Testis (tissue), 3 donors: Measurements from ENCODE around the gene EHBP1L1. TPM values are rescaled to one million over a fixed set of nuclear protein-coding genes. Genes with fewer than 3 reads are reported as not detected.

Experiments
- DNase-seq: peaks from one replicate; pipeline ENCODE4 v3.0.0-alpha.2; 2019
- H3K27ac ChIP-seq, 2 donors: fragments of 200-600 bp; sonication (generic); one replicate each; pipeline ENCODE4 v1.5.1; 2019
- H3K27me3 ChIP-seq: fragments of 200-600 bp; sonication (generic); one replicate; pipeline ENCODE4 v1.5.1; 2019
- H3K36me3 ChIP-seq: fragments of 200-600 bp; sonication (generic); one replicate; pipeline ENCODE4 v1.5.1; 2017; ENCODE audit warnings: low read depth; ENCODE audit errors: missing control alignments
- H3K4me1 ChIP-seq: fragments of 200-600 bp; sonication (generic); one replicate; pipeline ENCODE4 v1.5.1; 2019
- H3K4me3 ChIP-seq, 2 donors: fragments of 200-600 bp; sonication (generic); one replicate each; pipeline ENCODE4 v1.5.1; 2017 to 2019
- H3K9me3 ChIP-seq: fragments of 200-600 bp; sonication (generic); one replicate; pipeline ENCODE4 v1.5.1; 2017
- POLR2A ChIP-seq: fragments of 450-650 bp; IDR thresholded peaks from one replicate; pipeline ENCODE4 v1.6.1; 2017; ENCODE audit warnings: antibody characterized with exemption, mild to moderate bottlenecking, moderate library complexity
- WGBS, 2 donors: methylation state at CpG; one replicate each; pipeline ENCODE4 v1.1.5; 2018; 5-methylcytosine and 5-hydroxymethylcytosine counted together
- intact Hi-C: fragments of 100-400 bp; cut with DNase I; formaldehyde crosslinking; loops from one replicate; pipeline ENCODE4 v1.15.1; 2023; ENCODE audit warnings: low total_unique reads
- polyA plus RNA-seq: library from polyadenylated mRNA; stranded (reverse); fragments of 350-450 nt; fragmentation: Illumina TruSeq; extraction: RNeasy Lipid Tissue Mini Kit (QIAGEN cat#74804); gene quantifications from one replicate; pipeline ENCODE4 v1.2.3, GENCODE V29; 2014; ENCODE audit warnings: low read depth, low replicate concordance; ENCODE audit not compliant: insufficient read depth
- total RNA-seq, 2 donors: library from RNA; depleted of rRNA; stranded (reverse); fragments of >200 nt; gene quantifications; one replicate each; pipeline ENCODE4 v1.2.3, GENCODE V29; 2016
- TF ChIP-seq, protein P1 (sequence below), 3 experiments: fragments of 450-650 bp in 2 of 3; fragments of 200-600 bp in 1 of 3; sonication (generic) in 1 of 3; IDR thresholded peaks; one replicate each; pipeline ENCODE4 v1.5.1; 2016 to 2019; ENCODE audit warnings: antibody characterized with exemption in 3 of 3, mild to moderate bottlenecking in 2 of 3, moderate library complexity in 1 of 3

The EHBP1L1 gene
- total and polyA plus RNA-seq, 3 donors from 2014 or later: 20.5 to 66.8 (median 51.0) TPM

DNA sequence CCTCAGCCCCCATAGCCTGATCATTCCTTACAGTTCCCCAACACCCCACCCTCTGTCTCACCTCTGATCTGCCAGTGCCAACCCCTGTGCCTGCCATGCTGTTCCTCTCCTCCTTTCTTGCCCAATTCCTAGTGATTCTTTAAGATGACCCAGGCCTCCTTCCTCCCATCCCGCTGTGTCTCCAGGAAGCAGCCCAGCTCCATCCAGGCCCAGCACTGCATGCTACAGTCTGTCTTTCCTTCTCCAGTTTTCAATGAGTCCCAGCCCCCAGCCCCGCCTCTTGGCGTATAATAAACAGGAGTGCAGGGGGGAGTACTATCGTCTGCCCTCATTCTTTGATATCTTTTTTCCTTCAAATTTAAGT lies 30.0 kb upstream of the EHBP1L1 start:
- Histone ChIP-seq H3K9me3 (no peaks in the 10 kb centered on the region), H3K27ac (no peak overlapping the region), H3K4me3 (peak overlapping the region in 1 of 2 donors; percentile 48), H3K27me3 (no peaks in the 10 kb centered on the region), H3K36me3 (no peaks in the 10 kb centered on the region), H3K4me1 (peaks cover 7% of the 10 kb centered on the region)
- intact Hi-C loops: no loop called here
- WGBS, 2 donors: 55 to 68% methylated on average over 4 of the region's 4 CpGs
- no peak for TF ChIP-seq POLR2A
- TF ChIP-seq, protein P1, sequence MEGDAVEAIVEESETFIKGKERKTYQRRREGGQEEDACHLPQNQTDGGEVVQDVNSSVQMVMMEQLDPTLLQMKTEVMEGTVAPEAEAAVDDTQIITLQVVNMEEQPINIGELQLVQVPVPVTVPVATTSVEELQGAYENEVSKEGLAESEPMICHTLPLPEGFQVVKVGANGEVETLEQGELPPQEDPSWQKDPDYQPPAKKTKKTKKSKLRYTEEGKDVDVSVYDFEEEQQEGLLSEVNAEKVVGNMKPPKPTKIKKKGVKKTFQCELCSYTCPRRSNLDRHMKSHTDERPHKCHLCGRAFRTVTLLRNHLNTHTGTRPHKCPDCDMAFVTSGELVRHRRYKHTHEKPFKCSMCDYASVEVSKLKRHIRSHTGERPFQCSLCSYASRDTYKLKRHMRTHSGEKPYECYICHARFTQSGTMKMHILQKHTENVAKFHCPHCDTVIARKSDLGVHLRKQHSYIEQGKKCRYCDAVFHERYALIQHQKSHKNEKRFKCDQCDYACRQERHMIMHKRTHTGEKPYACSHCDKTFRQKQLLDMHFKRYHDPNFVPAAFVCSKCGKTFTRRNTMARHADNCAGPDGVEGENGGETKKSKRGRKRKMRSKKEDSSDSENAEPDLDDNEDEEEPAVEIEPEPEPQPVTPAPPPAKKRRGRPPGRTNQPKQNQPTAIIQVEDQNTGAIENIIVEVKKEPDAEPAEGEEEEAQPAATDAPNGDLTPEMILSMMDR (IDR thresholded peaks at IDR 0.05): no peak
- DNase-seq: no peak

DNA sequence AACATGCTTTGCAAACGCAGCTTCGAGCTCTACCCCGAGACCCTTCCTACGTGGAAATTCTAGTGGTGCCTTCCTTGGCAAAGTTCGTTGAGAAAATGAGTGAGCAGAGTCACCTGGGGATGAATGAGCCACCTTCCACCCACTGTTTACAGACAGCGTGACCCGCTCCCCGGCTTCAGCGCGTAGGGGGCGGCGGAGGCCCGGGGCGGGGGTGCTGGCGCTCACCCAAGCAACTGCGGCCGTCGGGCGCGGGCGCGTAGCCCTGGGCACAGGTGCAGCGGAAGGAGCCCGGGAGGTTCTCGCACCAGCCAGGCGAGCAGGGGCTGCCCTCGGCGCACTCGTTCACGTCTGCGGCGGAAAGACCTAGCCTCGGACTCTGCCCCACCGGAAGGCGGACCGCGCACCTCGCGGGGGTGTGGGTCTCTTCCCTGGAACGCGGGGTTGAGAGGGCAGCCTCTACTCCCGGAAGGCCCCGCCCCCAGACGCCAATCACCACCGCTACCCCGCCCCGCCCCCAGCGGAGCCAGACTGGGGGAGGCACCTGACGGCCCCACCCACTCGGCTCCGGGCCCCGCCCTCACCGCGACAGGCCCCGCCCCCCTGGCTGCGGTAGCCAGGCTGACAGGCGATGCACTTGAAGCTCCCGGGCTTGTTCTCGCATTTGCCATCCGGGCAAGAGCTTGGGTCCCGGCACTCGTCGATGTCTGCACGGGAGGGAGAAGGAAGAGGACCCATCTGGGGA lies 29.5 kb upstream of the EHBP1L1 start:
- H3K27me3 ChIP-seq: no peaks in the 10 kb centered on the region
- H3K4me1 ChIP-seq: peaks cover 2% of the 10 kb centered on the region
- TF ChIP-seq, protein P1 (IDR thresholded peaks at IDR 0.05): no peak
- no peak for TF ChIP-seq POLR2A
- H3K9me3 ChIP-seq: no peaks in the 10 kb centered on the region
- H3K27ac ChIP-seq: no peak overlapping the region
- intact Hi-C loops: no loop called here
- peak; percentile 89 for DNase-seq
- peak overlapping the region; percentile 13 to 48 for H3K4me3 ChIP-seq
- WGBS, 2 donors: 46 to 53% methylated on average over 15 to 63 of the region's 64 CpGs
- H3K36me3 ChIP-seq: no peaks in the 10 kb centered on the region

DNA sequence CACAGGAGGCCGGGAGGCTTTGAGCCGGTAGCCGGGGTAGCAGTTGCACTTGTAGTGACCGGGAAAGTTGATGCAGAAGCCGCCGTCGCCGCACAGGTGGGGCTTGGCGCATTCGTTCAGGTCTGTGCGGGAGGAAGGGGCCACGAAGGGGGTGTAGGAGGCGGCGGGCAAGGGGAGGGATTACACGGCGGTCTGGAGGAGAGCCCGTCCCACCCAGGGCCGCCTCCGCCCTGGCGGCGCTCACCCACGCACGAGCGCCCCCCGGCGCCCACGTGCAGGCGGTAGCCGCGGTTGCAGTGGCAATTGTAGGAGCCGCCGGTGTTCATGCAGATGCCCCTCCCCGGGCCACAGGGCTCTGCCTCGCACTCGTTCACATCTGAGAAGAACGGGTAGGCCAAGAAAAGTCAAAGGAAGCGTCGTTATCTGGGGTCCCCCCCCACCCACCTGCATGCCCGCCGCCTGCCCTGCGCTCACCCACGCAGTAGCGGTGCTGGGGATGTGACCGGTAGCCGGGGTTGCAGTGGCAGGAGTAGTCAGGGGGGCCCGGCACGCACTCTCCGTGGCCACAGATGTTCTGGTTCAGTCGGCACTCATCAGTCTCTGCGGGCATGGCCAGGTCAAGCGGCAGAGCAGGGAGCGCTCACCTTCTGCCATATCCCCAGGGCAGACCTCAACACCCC lies 28.3 kb upstream of the EHBP1L1 start:
- Histone ChIP-seq H3K27me3 (no peaks in the 10 kb centered on the region), H3K27ac (no peak overlapping the region), H3K4me1 (no peaks in the 10 kb centered on the region), H3K4me3 (no peak overlapping the region), H3K36me3 (no peaks in the 10 kb centered on the region), H3K9me3 (no peaks in the 10 kb centered on the region)
- TF ChIP-seq, protein P1 (IDR thresholded peaks at IDR 0.05): no peak
- no peak for TF ChIP-seq POLR2A
- intact Hi-C loops: no loop called here
- DNase-seq: no peak
- WGBS, 2 donors: 54 to 76% methylated on average over 32 to 52 of the region's 52 CpGs

DNA sequence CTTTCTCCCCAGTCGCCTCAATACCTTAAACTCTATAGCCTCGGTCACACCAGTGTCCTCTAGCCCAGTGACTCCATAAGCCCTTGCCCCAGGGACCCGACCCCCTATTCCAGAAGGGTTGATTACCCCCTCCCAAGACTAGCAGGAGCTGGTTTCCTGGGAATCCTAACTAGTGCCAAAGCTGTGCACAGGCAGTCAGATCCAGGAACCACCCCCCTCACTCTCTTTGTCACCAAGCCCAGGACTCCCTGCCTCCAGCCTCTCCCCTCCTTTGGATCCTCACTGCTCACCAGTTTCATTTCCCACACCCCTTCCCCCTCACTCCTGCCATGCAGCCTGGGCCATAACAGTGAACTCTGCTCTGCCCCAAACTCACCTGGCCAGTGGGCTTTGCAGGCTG lies 27.5 kb upstream of the EHBP1L1 start:
- intact Hi-C loops: no loop called here
- H3K36me3 ChIP-seq: no peaks in the 10 kb centered on the region
- no peak overlapping the region for H3K27ac ChIP-seq

More for the DNA sequence above, 27.5 kb upstream of the EHBP1L1 start:
- Histone ChIP-seq H3K9me3 (no peaks in the 10 kb centered on the region), H3K4me1 (no peaks in the 10 kb centered on the region), H3K27me3 (no peaks in the 10 kb centered on the region), H3K4me3 (no peak overlapping the region)
- TF ChIP-seq POLR2A: no peak
- TF ChIP-seq, protein P1 (IDR thresholded peaks at IDR 0.05): no peak
- 84 to 96% methylated on average over 3 of the region's 3 CpGs for WGBS, 2 donors
- no peak for DNase-seq
